ENCODE results near the gene CNTN3.

The CNTN3 gene

GRCh38 chr3:74606996-74607395, 7.5 kb downstream of the CNTN3 start:
- DNase-seq: no peak

- DNase-seq: no peak
These were observed 9.0 kb downstream of the CNTN3 start for GRCh38 chr3:74605437-74605836.

DNA sequence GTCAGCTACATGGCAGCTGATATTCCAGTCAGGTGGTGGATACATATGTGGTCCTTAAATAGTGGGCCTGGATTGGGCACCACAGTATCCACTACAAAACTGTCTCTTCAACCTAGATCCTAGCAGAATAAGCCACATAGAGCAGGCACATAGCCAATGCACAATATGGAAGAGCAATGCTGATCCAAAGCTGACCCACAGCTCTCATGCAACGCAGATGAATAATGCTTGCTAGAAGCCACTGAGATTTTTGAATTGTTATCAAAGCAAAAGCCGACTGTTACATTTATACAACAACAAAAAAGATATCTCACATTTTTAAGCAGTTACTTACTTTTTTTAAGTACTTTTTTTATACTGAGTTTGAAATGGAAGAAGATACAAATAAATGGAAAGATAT, 11.2 kb downstream of the CNTN3 start:
- DNase-seq: no peak

DNA sequence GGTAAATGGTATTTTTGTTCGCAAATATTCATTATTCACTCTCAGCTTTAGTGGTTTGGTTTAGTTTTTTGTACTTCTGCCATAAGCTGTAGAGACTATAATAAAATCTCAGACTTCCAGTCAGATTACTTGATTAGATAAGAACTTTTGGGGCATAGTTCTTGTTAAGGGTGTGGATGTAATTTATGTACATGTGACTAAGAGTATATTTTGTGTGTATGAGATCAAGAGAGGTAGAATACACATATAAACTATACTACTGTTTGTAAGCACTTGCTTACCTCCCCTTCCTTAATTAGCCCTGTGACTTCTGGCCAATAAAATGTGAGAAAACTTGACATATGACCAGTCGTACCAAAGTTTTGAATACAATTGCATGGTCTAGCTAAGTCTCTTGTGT, 12.0 kb downstream of the CNTN3 start:
- no peak for DNase-seq

GRCh38 chr3:74601793-74602192, 12.7 kb downstream of the CNTN3 start:
- DNase-seq: no peak

- DNase-seq: no peak
These were observed 14.9 kb downstream of the CNTN3 start for GRCh38 chr3:74599564-74599963.

DNA sequence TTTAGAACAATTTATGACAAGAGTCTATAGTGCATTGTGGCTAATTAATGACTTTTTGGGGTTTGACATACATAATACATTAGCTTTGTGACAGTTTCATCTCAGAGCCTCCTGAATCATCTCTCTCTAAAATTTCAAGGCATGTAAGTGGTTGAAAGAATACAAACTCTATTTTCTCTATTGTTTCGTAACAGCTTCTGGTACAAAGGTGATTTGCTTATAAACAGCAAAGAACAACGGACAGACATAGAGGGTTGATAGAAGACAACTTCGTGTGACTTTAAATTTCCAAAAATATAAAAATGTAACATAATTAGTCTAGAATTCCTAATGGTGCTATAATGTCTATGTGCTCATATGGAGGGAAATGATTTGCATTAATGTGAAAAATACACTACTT, 21.3 kb downstream of the CNTN3 start:
- DNase-seq: no peak

GRCh38 chr3:74592359-74592758, 22.1 kb downstream of the CNTN3 start:
- DNase-seq: no peak

GRCh38 chr3:74591946-74592345, 22.5 kb downstream of the CNTN3 start:
- DNase-seq: no peak

DNA sequence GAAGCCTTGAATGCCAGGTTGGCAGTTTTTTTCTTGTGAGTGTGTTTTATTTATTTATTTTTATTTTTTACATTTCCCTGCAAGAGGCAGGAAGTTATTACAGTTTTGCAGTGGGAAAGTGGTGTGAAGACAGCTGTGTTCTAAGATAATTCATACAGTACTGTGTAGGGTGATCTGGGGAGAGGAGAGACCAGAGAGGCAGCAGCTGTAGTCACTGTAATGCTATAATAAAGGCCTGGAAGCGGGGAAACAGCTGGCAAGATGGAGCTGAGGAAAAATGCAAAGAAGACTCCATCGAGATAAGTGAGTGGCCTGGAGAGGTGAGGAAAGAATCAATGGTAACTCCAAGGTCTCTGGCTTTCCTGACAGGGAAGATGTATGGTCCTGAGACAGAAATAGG, 23.1 kb downstream of the CNTN3 start:
- no peak for DNase-seq

DNA sequence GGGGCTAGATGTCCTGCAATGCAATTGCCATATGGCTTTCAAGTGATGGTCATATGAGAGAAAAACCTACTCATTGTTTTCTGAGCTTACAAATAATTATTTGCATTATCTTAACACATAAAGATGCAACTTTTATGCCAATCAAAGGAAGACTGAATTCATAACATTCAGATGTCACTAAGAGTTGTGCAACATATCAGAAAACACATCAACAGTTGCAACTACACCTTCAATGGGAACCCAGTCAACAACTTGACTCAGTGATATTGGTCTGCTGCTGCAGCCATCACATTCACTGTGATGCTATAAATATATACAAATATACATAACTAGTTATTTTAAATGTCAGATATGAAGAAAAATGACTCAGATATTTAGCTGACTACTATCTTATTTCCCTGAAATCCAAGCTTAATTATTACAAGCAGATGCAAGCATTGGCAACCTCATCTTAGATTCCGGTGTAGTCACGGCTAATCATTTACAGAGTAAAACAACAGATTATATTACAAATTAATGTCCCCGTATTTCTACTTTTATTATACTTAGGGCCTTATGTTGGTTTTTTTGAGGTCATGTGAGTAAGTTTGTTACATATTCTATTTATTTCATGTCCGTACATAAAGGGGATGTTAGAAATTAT, 23.7 kb downstream of the CNTN3 start:
- DNase-seq: no peak

DNA sequence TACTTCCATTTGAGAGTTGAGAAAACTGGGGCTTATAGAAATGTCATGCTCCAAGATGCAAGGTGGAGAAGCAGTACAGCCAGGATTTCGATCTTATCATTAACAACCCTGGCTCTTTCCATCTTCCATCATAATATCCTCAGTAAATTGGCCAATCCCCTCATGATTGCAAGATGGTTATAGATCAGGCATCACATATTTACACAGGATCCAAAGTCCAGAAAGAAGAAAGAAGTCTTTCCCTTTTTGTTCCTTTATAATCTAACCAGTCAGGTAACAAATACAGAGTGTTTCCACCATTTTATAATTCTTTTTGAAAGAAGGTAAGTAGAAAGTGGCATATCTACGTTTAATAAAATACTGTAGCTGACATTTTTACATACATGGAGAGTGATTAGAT, 29.7 kb downstream of the CNTN3 start:
- no peak for DNase-seq

DNA sequence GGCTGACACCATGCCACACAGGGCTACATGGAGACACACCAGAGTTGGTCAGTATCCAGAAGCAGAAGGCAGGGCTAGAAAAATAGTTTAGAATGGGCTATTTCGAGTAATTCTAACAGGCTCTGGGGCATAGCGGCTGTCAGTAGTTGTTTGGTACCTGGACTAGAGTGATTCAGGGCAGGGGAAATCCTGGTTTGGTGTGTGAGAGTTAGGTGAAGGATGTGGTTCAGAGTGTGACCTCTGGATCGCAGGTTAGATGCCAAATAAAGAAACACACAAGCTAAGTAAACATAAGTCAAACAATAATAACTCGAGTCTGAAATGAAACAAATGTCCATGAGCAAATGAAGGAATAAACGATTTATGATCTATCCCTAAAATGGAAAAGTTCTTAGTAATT, 31.5 kb downstream of the CNTN3 start:
- no peak for DNase-seq

- DNase-seq: no peak
These were observed 38.6 kb downstream of the CNTN3 start for GRCh38 chr3:74575857-74576256.

- no peak for DNase-seq
These were observed 43.3 kb downstream of the CNTN3 start for GRCh38 chr3:74571118-74571517.
